Heart left ventricle (tissue), 16 donors: ENCODE data around the gene RASGRP1. TPM values are rescaled to one million over a fixed set of nuclear protein-coding genes. Genes with fewer than 3 reads are reported as not detected.
A peak's percentile ranks its signal among the peaks of the same experiment; 100 is the strongest.

Source experiments
- ATAC-seq, 4 donors: fragments of 200-7000 bp; cut with Tn5 transposase; one replicate each; pipeline ENCODE4 v1.9.1; 2020 to 2022; ENCODE audit warnings: moderate library complexity in 4 of 4, mild to moderate bottlenecking in 3 of 4, moderate number of reproducible peaks in 1 of 4
- DNase-seq, 5 donors: peaks; one replicate each; pipeline ENCODE4 v3.0.0-alpha.2; 2020
- H3K27ac ChIP-seq, 12 donors: fragments of 200-600 bp; sonication (generic) in 4 of 12; one replicate each; pipeline versions ENCODE4 v1.5.0 to v1.8.0; 2016 to 2022; ENCODE audit warnings: mild to moderate bottlenecking in 2 of 12
- H3K27me3 ChIP-seq, 9 donors: fragments of 200-600 bp; sonication (generic) in 2 of 9; one replicate each; pipeline versions ENCODE4 v1.5.1 to v1.8.0; 2016 to 2022; ENCODE audit warnings: mild to moderate bottlenecking in 3 of 9
- H3K36me3 ChIP-seq, 9 donors: fragments of 200-600 bp; sonication (generic) in 2 of 9; one replicate each; pipeline versions ENCODE4 v1.5.0 to v1.8.0; 2018 to 2022; ENCODE audit warnings: mild to moderate bottlenecking in 2 of 9
- H3K4me1 ChIP-seq, 12 donors: fragments of 200-600 bp; sonication (generic) in 4 of 12; one replicate each; pipeline versions ENCODE4 v1.5.0 to v1.8.0; 2016 to 2022; ENCODE audit warnings: mild to moderate bottlenecking in 3 of 12
- H3K4me3 ChIP-seq, 12 donors: fragments of 200-600 bp; sonication (generic) in 4 of 12; one replicate each; pipeline versions ENCODE4 v1.5.0 to v1.8.0; 2017 to 2022; ENCODE audit warnings: mild to moderate bottlenecking in 9 of 12, moderate library complexity in 4 of 12
- H3K9me3 ChIP-seq, 12 donors: fragments of 200-600 bp; sonication (generic) in 4 of 12; one replicate each; pipeline versions ENCODE4 v1.5.0 to v1.8.0; 2016 to 2022; ENCODE audit warnings: mild to moderate bottlenecking in 1 of 12
- CTCF ChIP-seq, 12 donors: fragments of 200-600 bp; sonication (generic) in 4 of 12; IDR thresholded peaks; one replicate each; pipeline versions ENCODE4 v1.5.0 to v1.8.0; 2018 to 2022; ENCODE audit warnings: antibody characterized with exemption in 12 of 12, mild to moderate bottlenecking in 5 of 12
- POLR2A ChIP-seq, 2 donors: fragments of 450-650 bp; IDR thresholded peaks; one replicate each; pipeline ENCODE4 v1.6.1; 2017; ENCODE audit warnings: antibody characterized with exemption in 2 of 2, mild to moderate bottlenecking in 2 of 2, moderate library complexity in 2 of 2
- WGBS, 4 donors: extraction: QIAGEN DNeasy Blood & Tissue Kit in 2 of 4; methylation state at CpG; one replicate each; pipeline versions ENCODE4 v1.1.5 to v1.1.7; 2013 to 2018; 5-methylcytosine and 5-hydroxymethylcytosine counted together
- intact Hi-C, 10 donors: fragments of 100-400 bp; cut with DNase I; formaldehyde crosslinking; loops; one replicate each; pipeline versions ENCODE4 v1.11.1 to v1.14.2; 2022
- polyA plus RNA-seq, 2 donors: library from polyadenylated mRNA; stranded (reverse); fragments of 200-250 nt; gene quantifications; one replicate each; pipeline ENCODE4 v1.2.3, GENCODE V29; 2013
- total RNA-seq, 9 donors: library from RNA; depleted of rRNA in 2 of 9; stranded (reverse); fragments of >200 nt in 2 of 9; fragmentation: NEBNext Ultra II Directional in 3 of 9; extraction: Animal tissue kit (Norgen Biotek cat#: 25700) in 3 of 9; gene quantifications; one replicate each; pipeline versions ENCODE4 v1.1.0 to v1.2.4, GENCODE V29; 2016 to 2023
- donor health status: ischemic (EF 13 %, LVEDD 7.1; RV severe dilation, severe dysfunction).
- donor health status: healthy with polysubstance abuse.
- donor health status: DM: no; HTN: yes; CAD: no.
- donor health status: DM: no; HTN: no; CAD: no.
- donor health status: ischemic (EF 25% LVEDD 6.9; RV normal size, moderate dysfunction).
- donor health status: ischemic (EF 25% LVEDD 5.7; RV mildly dilated, moderate dysfunction).
- donor health status: healthy.
- donor health status: DM: yes; HTN: yes; CAD: no.
- donor health status: ischemic (EF 35%, LVEDD 5.7; RV mildly dilated, moderate dysfunction).
- donor health status: nonischemic (EF 11% LVEDD 7.7; RV severe dilation, severe dysfunction).
- donor health status: DM: yes; HTN: yes; CAD: no.
- donor health status: PGD.
- donor health status: ischemic (EF 29% LVEDD 5.4; RV normal size, mild dysfunction).
- donor health status: nonischemic (EF 23%, LVEDD 6.1; RV moderate dilation, normal function).

RASGRP1 gene
- total and polyA plus RNA-seq, 11 donors: 0.03 to 5.5 (median 0.54) TPM; not detected in 1

GRCh38 chr15:38576837-38577236 is 12.2 kb upstream of the RASGRP1 start:
- TF ChIP-seq CTCF (IDR thresholded peaks at IDR 0.05) (no peak), POLR2A (IDR thresholded peaks at IDR 0.05) (no peak)
- no peak overlapping the region for H3K4me3 ChIP-seq
- no peaks in the 10 kb centered on the region for H3K36me3 ChIP-seq
- ATAC-seq: no peak
- DNase-seq: no peak
- intact Hi-C loops: no loop called here
- 89 to 95% (median 94%) methylated on average over 3 of the region's 3 CpGs for WGBS, 4 donors
- no peaks in the 10 kb centered on the region for H3K9me3 ChIP-seq
- no peaks in the 10 kb centered on the region for H3K4me1 ChIP-seq
- peak overlapping the region in 1 of 12 donors; percentile 48 for H3K27ac ChIP-seq
- H3K27me3 ChIP-seq: peaks cover 0 to 9% (median 0%) of the 10 kb centered on the region in 9 donors

GRCh38 chr15:38576261-38576660 is 11.6 kb upstream of the RASGRP1 start:
- H3K4me3 ChIP-seq: no peak overlapping the region
- DNase-seq (no peak), ATAC-seq (no peak)
- no peak overlapping the region for H3K27ac ChIP-seq
- 72 to 95% (median 74%) methylated on average over 1 of the region's 1 CpG for WGBS, 4 donors
- peaks cover 0 to 9% (median 0%) of the 10 kb centered on the region in 9 donors for H3K27me3 ChIP-seq
- H3K9me3 ChIP-seq: no peaks in the 10 kb centered on the region
- H3K4me1 ChIP-seq: no peaks in the 10 kb centered on the region
- H3K36me3 ChIP-seq: no peaks in the 10 kb centered on the region
- intact Hi-C loops: no loop called here
- TF ChIP-seq CTCF (IDR thresholded peaks at IDR 0.05) (no peak), POLR2A (IDR thresholded peaks at IDR 0.05) (no peak)

- Histone ChIP-seq H3K27ac (peak overlapping the region in 1 of 12 donors; percentile 83), H3K36me3 (no peaks in the 10 kb centered on the region), H3K27me3 (peaks cover 0 to 25% (median 5%) of the 10 kb centered on the region in 9 donors), H3K9me3 (no peaks in the 10 kb centered on the region), H3K4me1 (peaks cover 0 to 15% (median 4%) of the 10 kb centered on the region in 12 donors), H3K4me3 (peak overlapping the region in 4 of 12 donors; percentile 55 to 70 (median 60))
- 56 to 61% (median 57%) methylated on average over 16 of the region's 16 CpGs for WGBS, 4 donors
- ATAC-seq (peak in 1 of 4 donors; percentile 27), DNase-seq (no peak)
- no peak for TF ChIP-seq POLR2A (IDR thresholded peaks at IDR 0.05)
- TF ChIP-seq CTCF (IDR thresholded peaks at IDR 0.05): no peak
- intact Hi-C loops: loop anchor here in 8 of 10 donors (2.0 to 10.0 kb wide), 9 partner anchors 57 to 120 kb away; no protein-coding TSS in a partner anchor
Observed at GRCh38 chr15:38565287-38565670, 665 bp upstream of the RASGRP1 start.

- peak overlapping the region in 3 of 12 donors; percentile 25 to 83 (median 26) for H3K27ac ChIP-seq
- intact Hi-C loops: loop anchor here in 9 of 10 donors (1.0 to 10.0 kb wide), 13 partner anchors 58 to 123 kb away; no protein-coding TSS in a partner anchor
- no peaks in the 10 kb centered on the region for H3K9me3 ChIP-seq
- H3K4me1 ChIP-seq: peaks cover 0 to 20% (median 5%) of the 10 kb centered on the region in 12 donors
- peak; percentile 49 to 86 (median 67) for DNase-seq
- 9 to 49% (median 18%) methylated on average over 13 to 59 of the region's 59 CpGs for WGBS, 4 donors
- no peaks in the 10 kb centered on the region for H3K36me3 ChIP-seq
- TF ChIP-seq POLR2A (IDR thresholded peaks at IDR 0.05) (no peak), CTCF (IDR thresholded peaks at IDR 0.05) (peak; percentile 80 to 91 (median 86))
- peak overlapping the region; percentile 37 to 70 (median 56) for H3K4me3 ChIP-seq
- ATAC-seq: peak in 3 of 4 donors; percentile 85 to 95 (median 89)
- H3K27me3 ChIP-seq: peaks cover 0 to 25% (median 5%) of the 10 kb centered on the region in 9 donors
Observed at GRCh38 chr15:38563723-38564519, 693 bp downstream of the RASGRP1 start.
